HG02943 (cell line): ENCODE results near the gene CACNA1E.

Source experiments
- ATAC-seq: cut with Tn5 transposase; IDR thresholded peaks from one replicate; pipeline ENCODE4 v1.9.1; 2021; ENCODE audit warnings: mild to moderate bottlenecking, low read depth, moderate library complexity; ENCODE audit not compliant: unreplicated experiment

Gene CACNA1E

GRCh38 chr1:181559142-181559541 lies 75.8 kb downstream of the CACNA1E start:
- no peak for ATAC-seq

DNA sequence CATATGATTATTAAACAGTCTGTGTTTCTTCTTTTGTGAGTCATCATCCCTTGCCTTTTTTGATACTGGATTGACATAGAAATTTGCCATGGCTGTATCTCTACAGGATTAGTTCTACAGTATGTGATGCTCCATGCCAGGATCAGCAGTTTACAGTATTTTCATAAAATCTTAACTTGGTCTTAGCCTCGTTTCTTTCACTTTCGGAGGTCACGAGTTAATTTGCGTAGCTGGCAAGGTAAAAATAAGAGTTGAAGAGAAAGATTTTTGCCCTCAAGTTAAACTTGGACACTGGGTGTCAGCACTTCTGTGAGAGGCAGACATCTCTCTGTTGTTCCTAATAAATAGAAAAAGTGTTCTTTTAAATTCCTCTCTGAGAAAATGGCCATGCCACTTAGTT lies 79.1 kb downstream of the CACNA1E start:
- no peak for ATAC-seq

DNA sequence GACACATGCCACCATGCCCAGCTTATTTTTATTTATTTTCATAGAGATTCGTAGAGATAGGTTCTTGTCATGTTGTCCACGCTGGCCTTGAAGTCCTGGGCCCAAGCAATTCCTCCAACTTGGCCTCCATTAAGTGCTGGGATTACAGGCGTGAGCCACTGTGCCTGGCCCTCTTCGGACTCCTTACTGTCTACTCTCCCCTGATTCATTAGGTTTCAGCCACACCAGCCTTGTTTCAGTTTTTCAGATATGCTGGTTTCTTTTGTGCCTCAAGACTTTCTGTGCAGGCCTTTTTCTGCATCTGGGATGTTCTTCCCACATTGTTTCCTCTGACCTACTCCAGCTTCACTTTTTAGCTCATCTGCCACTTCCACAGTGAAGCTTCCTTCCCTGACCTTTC lies 85.4 kb downstream of the CACNA1E start:
- ATAC-seq = no peak

- ATAC-seq = no peak
Observed at GRCh38 chr1:181577475-181577874, 94.2 kb downstream of the CACNA1E start.

- ATAC-seq = no peak
Observed at GRCh38 chr1:181583598-181583997, 100.3 kb downstream of the CACNA1E start.

- no peak for ATAC-seq
Observed at GRCh38 chr1:181587870-181588438, 104.6 kb downstream of the CACNA1E start.

DNA sequence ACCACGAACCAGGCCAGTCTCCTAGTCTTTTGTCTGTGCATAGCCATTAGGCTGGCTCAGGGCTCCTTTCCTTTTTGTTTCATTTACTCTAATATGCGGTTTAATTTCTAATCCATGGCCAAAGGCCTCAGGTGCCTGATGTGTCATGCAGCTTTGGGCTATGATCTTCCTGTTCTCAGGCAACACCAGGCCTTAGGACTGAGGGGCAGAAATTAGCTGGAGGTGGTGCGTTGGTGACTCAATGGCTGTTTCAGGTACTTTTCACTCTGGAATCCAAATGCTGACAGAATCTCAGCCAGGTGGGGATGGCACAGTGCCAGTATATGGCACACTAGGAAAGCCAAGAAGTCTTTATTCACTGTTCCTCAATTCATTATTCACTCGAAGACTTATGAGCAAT lies 105.3 kb downstream of the CACNA1E start:
- ATAC-seq = no peak

GRCh38 chr1:181592255-181592859 lies 109.0 kb downstream of the CACNA1E start:
- ATAC-seq = no peak

GRCh38 chr1:181593042-181593441 lies 109.7 kb downstream of the CACNA1E start:
- ATAC-seq = no peak

DNA sequence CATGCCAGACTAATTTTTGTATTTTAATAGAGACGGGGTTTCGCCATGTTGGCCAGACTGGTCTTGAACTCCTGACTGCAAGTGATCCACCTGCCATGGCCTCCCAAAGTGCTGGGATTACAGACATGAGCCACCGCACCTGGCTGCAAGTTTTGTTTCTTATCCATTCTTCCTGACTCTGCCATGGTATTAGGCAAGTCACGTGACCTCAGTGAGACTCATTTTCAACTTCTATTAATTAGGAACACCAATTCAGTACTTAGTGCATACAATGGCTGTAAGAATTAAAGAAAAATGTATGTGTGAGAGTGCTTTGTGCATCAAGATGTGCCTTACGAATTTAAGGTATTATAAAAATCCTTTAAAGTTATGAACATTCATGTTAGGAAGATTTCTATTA lies 111.2 kb downstream of the CACNA1E start:
- no peak for ATAC-seq

- no peak for ATAC-seq
Observed at GRCh38 chr1:181595234-181595633, 111.9 kb downstream of the CACNA1E start.

- ATAC-seq = no peak
Observed at GRCh38 chr1:181601186-181601950, 118.1 kb downstream of the CACNA1E start.

- no peak for ATAC-seq
Observed at GRCh38 chr1:181603735-181604410, 120.6 kb downstream of the CACNA1E start.

- no peak for ATAC-seq
Observed at GRCh38 chr1:181604482-181605249, 121.3 kb downstream of the CACNA1E start.

GRCh38 chr1:181607524-181607923 lies 124.2 kb downstream of the CACNA1E start:
- ATAC-seq = no peak

DNA sequence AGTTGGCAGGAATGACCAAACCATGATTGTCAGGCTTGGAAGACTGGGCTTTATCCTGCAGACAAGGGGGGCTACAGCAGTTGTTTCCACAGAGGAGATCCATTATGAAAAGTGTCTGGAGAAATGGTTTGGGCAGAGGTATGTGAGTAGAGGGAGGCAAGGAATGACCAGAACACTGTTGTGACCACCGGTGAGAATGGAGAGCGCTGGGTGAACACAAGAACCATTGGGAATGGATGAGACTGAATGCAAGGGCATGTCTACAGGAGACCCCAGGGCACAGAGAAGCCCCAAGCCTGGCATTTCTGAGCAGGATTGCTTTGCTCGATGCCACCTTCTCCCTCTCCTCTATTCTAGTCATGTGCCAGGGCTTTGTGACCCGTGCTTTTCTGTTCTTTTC lies 125.1 kb downstream of the CACNA1E start:
- no peak for ATAC-seq

DNA sequence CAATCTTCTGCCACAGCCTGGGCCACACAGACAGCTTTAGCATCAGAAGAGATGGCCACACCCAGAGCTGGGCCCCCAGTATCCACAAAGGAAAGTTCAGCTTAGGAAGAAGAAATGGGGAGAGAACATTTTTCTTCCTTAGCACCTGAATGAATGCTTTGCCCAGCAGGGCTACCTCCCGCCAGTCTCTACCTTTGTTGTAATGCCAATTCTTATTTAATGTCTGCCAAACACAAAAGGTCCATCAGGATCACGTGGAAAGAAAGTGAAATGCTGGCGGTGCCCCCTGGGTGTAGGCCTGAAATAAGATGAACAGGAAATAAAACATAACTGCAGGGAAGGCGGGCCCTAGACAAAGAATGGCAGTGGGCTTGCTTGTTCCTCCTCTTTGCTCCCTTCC lies 125.6 kb downstream of the CACNA1E start:
- no peak for ATAC-seq

GRCh38 chr1:181612100-181612499 lies 128.8 kb downstream of the CACNA1E start:
- no peak for ATAC-seq

DNA sequence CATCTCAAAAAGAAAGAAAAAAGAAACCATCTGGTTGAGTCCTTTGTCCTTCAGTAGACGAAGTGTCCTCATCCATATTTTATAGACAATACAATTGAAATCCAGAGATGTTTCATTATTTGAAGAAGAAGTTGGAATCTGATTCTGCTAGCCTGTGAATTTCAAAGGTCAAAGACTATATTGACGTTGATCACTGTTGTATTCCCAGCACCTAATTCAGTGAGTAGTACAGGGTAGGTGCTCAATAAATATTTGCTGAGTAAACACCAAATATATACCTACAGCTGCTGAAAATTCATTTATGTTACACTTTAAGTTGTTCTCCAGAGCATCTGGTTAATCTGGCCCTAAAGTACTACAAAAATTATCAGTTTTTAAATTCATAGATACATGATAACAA lies 135.2 kb downstream of the CACNA1E start:
- ATAC-seq = no peak

DNA sequence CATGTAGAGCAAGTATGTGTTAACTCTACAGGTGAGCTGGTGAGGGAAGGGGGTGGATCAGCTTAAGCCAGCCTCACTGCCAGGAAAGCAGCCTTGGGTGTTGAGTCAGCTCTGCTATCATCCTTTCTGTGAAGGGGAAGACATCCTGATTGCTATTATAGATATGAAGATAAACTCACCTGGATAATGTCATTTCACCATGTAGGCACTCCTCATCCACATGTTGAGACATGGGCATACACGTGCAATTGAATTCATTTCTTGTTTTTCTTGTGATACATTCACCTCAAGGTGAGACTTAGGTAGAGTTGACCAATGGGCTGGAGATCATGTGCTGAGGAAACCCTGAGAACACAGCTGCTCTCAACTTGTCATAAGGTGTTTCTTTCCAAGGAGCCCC lies 136.9 kb downstream of the CACNA1E start:
- no peak for ATAC-seq

GRCh38 chr1:181623850-181624249 lies 140.5 kb downstream of the CACNA1E start:
- ATAC-seq = no peak
